ENCODE data around the gene ALDH3A2. TPM values are rescaled to one million over a fixed set of nuclear protein-coding genes. Genes with fewer than 3 reads are reported as not detected.
A peak's percentile ranks its signal among the peaks of the same experiment; 100 is the strongest.

The ALDH3A2 gene
- total and polyA plus RNA-seq, 4 donors, result 63.3 to 165 (median 80.4) TPM

DNA sequence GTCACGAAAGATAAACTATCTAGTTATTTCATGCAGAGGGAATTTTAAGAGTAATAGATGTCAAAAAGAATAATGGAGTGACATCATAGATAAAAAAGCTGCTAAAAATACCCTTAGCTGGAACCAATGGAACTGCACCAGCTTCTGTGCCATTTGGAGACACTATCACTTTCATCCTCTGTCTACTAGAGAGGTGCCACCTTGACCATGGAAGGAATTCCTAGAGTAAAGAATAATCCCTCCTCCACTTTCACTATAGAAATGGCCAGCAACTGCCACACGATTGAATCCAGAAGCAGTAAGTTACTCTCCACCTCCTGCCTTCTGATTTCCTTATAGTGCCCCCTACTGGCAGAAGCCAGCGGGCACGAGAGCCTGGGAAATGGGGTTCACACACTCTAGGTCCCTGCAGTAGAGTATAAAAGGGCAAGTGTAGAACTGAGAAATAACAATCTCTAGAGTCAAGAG is 2.8 kb upstream of the ALDH3A2 start (continued):
- TF ChIP-seq, protein P1, sequence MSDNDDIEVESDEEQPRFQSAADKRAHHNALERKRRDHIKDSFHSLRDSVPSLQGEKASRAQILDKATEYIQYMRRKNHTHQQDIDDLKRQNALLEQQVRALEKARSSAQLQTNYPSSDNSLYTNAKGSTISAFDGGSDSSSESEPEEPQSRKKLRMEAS (IDR thresholded peaks at IDR 0.05), result peak; percentile 43
- TF ChIP-seq HNF4G (IDR thresholded peaks at IDR 0.05) (no peak), FOXA1 (IDR thresholded peaks at IDR 0.05) (no peak), GABPA (IDR thresholded peaks at IDR 0.05 in 1 of 2, conservative IDR thresholded peaks at IDR 0.05 in 1 of 2) (no peak), ZBTB33 (IDR thresholded peaks at IDR 0.05) (no peak)

GRCh38 chr17:19646788-19647696 is 1.5 kb upstream of the ALDH3A2 start:
- Histone ChIP-seq H3K27me3 (ENCODE audit: control insufficient read depth in 4 of 4, insufficient read depth in 4 of 4, low read length in 3 of 4) (no peaks in the 10 kb centered on the region), H3K9me3 (ENCODE audit: control insufficient read depth in 4 of 4, low read length in 3 of 4) (no peaks in the 10 kb centered on the region), H3K36me3 (ENCODE audit: control insufficient read depth in 4 of 4, insufficient read depth in 3 of 4, low read depth in 1 of 4, low read length in 3 of 4) (no peaks in the 10 kb centered on the region), H3K27ac (ENCODE audit: low read depth in 1 of 2, low read length in 2 of 2) (peak overlapping the region; percentile 94 to 98), H3K9ac (ENCODE audit: low read depth in 1 of 2, low read length in 2 of 2) (peak overlapping the region; percentile 89 to 93), H3K4me3 (ENCODE audit: low read depth in 1 of 3, low read length in 3 of 3) (peak overlapping the region; percentile 23 to 77 (median 51)), H3K4me1 (ENCODE audit: control insufficient read depth in 4 of 4, insufficient read depth in 4 of 4, low read length in 3 of 4) (peaks cover 12 to 66% (median 53%) of the 10 kb centered on the region in 4 donors)
- WGBS, result 29% methylated on average over 4 of the region's 4 CpGs
- no peak for DNase-seq (ENCODE audit: low spot score)
- TF ChIP-seq TAF1 (conservative IDR thresholded peaks at IDR 0.05) (no peak), YY1 (IDR thresholded peaks at IDR 0.05) (peak; percentile 51), NR2F2 (IDR thresholded peaks at IDR 0.05) (peak; percentile 68), JUND (IDR thresholded peaks at IDR 0.05) (peak; percentile 31 to 85), GABPA (IDR thresholded peaks at IDR 0.05 in 1 of 2, conservative IDR thresholded peaks at IDR 0.05 in 1 of 2) (no peak), RXRA (IDR thresholded peaks at IDR 0.05) (peak; percentile 60 to 61), EGR1 (IDR thresholded peaks at IDR 0.05; ENCODE audit: low read depth in 2 of 2) (no peak), HNF4A (conservative IDR thresholded peaks at IDR 0.05) (peak; percentile 51 to 65), FOXA1 (IDR thresholded peaks at IDR 0.05) (no peak), ATF3 (IDR thresholded peaks at IDR 0.05) (peak; percentile 32), FOXA2 (IDR thresholded peaks at IDR 0.05) (no peak), RAD21 (IDR thresholded peaks at IDR 0.05) (peak; percentile 3 to 37), SP1 (IDR thresholded peaks at IDR 0.05) (peak; percentile 60), ZBTB33 (IDR thresholded peaks at IDR 0.05) (no peak), HNF4G (IDR thresholded peaks at IDR 0.05) (no peak), REST (IDR thresholded peaks at IDR 0.05) (no peak)
- TF ChIP-seq, protein P2, sequence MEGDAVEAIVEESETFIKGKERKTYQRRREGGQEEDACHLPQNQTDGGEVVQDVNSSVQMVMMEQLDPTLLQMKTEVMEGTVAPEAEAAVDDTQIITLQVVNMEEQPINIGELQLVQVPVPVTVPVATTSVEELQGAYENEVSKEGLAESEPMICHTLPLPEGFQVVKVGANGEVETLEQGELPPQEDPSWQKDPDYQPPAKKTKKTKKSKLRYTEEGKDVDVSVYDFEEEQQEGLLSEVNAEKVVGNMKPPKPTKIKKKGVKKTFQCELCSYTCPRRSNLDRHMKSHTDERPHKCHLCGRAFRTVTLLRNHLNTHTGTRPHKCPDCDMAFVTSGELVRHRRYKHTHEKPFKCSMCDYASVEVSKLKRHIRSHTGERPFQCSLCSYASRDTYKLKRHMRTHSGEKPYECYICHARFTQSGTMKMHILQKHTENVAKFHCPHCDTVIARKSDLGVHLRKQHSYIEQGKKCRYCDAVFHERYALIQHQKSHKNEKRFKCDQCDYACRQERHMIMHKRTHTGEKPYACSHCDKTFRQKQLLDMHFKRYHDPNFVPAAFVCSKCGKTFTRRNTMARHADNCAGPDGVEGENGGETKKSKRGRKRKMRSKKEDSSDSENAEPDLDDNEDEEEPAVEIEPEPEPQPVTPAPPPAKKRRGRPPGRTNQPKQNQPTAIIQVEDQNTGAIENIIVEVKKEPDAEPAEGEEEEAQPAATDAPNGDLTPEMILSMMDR (IDR thresholded peaks at IDR 0.05; ENCODE audit: low read depth, low read length, missing input control), result no peak
- TF ChIP-seq, protein P1 (IDR thresholded peaks at IDR 0.05), result no peak

All from liver (tissue), 9 donors.